ENCODE results near the gene MAPK12. TPM values are rescaled to one million over a fixed set of nuclear protein-coding genes. Genes with fewer than 3 reads are reported as not detected.

MAPK12 gene
- total RNA-seq, 1 experiment from 2014 or later = 74.6 TPM

GRCh38 chr22:50253046-50253915 lies 8.2 kb downstream of the MAPK12 start:
- H3K9me3 ChIP-seq (ENCODE audit: control insufficient read depth, insufficient read depth, low read depth, low read length) = no peaks in the 10 kb centered on the region
- POLR2A ChIA-PET = interaction anchor here (0.6 kb wide), 1 partner anchor 192 kb away, joined by 5 read pairs; no protein-coding TSS in a partner anchor
- peaks cover 27% of the 10 kb centered on the region for H3K4me1 ChIP-seq (ENCODE audit: control insufficient read depth, insufficient read depth, low read length)
- 0 out of 2 replicates have a peak overlapping the region, but pooled peaks have one; percentile 29 for H3K27ac ChIP-seq (ENCODE audit: low read length)
- CTCF ChIA-PET = interaction anchor here (0.7 to 1.3 kb wide), 3 partner anchors 20 to 89 kb away, joined by 3 to 5 read pairs (median 3); no protein-coding TSS in a partner anchor
- in situ Hi-C loops (cut with HindIII; ENCODE audit: low pct_unique_long_range_greater_than_20kb, low sequenced_read_pairs) (no loop called here), intact Hi-C loops (cut with micrococcal nuclease; ENCODE audit: unreplicated experiment) (no loop called here)
- TF ChIP-seq REST (IDR thresholded peaks at IDR 0.05; ENCODE audit: insufficient read depth in 1 of 2, low read depth in 2 of 2, low read length in 1 of 2) = no peak
- no peak for TF ChIP-seq POLR2AphosphoS5 (IDR thresholded peaks at IDR 0.05; ENCODE audit: low read depth, low read length)
- ATAC-seq = no peak
- no TSS peak for BruUV-seq (replicated peaks)
- no peaks in the 10 kb centered on the region for H3K27me3 ChIP-seq (ENCODE audit: control insufficient read depth, insufficient read depth, low read length)
- H3K36me3 ChIP-seq (ENCODE audit: control insufficient read depth, insufficient read depth, low read length) = no peaks in the 10 kb centered on the region
- no peak overlapping the region for H3K4me3 ChIP-seq (ENCODE audit: low read depth in 2 of 2, low read length in 2 of 2)
- no peak for DNase-seq (ENCODE audit: low read depth, low spot score)

GRCh38 chr22:50252082-50253045 lies 9.1 kb downstream of the MAPK12 start:
- no peaks in the 10 kb centered on the region for H3K9me3 ChIP-seq (ENCODE audit: control insufficient read depth, insufficient read depth, low read depth, low read length)
- H3K36me3 ChIP-seq (ENCODE audit: control insufficient read depth, insufficient read depth, low read length) = no peaks in the 10 kb centered on the region
- peaks cover 25% of the 10 kb centered on the region for H3K4me1 ChIP-seq (ENCODE audit: control insufficient read depth, insufficient read depth, low read length)
- DNase-seq (ENCODE audit: low read depth, low spot score) (no peak), ATAC-seq (peak; percentile 83)
- peak overlapping the region; percentile 70 for H3K27ac ChIP-seq (ENCODE audit: low read length)
- ChIA-PET POLR2A (interaction anchor here (0.6 kb wide), 1 partner anchor 193 kb away, joined by 5 read pairs; no protein-coding TSS in a partner anchor), CTCF (interaction anchor here (0.7 to 1.3 kb wide), 3 partner anchors 21 to 90 kb away, joined by 3 to 5 read pairs (median 3); no protein-coding TSS in a partner anchor)
- no peaks in the 10 kb centered on the region for H3K27me3 ChIP-seq (ENCODE audit: control insufficient read depth, insufficient read depth, low read length)
- intact Hi-C loops (cut with micrococcal nuclease; ENCODE audit: unreplicated experiment) = no loop called here
- in situ Hi-C loops (cut with HindIII; ENCODE audit: low pct_unique_long_range_greater_than_20kb, low sequenced_read_pairs) = no loop called here
- H3K4me3 ChIP-seq (ENCODE audit: low read depth in 2 of 2, low read length in 2 of 2) = peak overlapping the region; percentile 62 to 66
- TF ChIP-seq REST (IDR thresholded peaks at IDR 0.05; ENCODE audit: insufficient read depth in 1 of 2, low read depth in 2 of 2, low read length in 1 of 2) = no peak
- peak; percentile 55; the same call in 1 of the 2 replicates for TF ChIP-seq POLR2AphosphoS5 (IDR thresholded peaks at IDR 0.05; ENCODE audit: low read depth, low read length)
- TF ChIP-seq SIN3A (IDR thresholded peaks at IDR 0.05; ENCODE audit: borderline replicate concordance, insufficient read depth, low read depth, low read length) = no peak
- 0 out of 2 replicates have a peak, but pooled peaks have one; percentile 21 for TF ChIP-seq TCF7L2 (IDR thresholded peaks at IDR 0.05; ENCODE audit: low read depth, low read length)
- peak; percentile 83 for TF ChIP-seq CTCF (IDR thresholded peaks at IDR 0.05)
- BruUV-seq (replicated peaks) = no TSS peak
